ENCODE measurements around the gene ADORA1.
A peak's percentile ranks its signal among the peaks of the same experiment; 100 is the strongest.

Gene ADORA1

GRCh38 chr1:203153989-203154821, 26.7 kb downstream of the ADORA1 start:
- Histone ChIP-seq H3K27ac (ENCODE audit: low read depth, low read length) (peak overlapping the region; percentile 51), H3K36me3 (ENCODE audit: insufficient read depth, low read length) (no peaks in the 10 kb centered on the region), H3K4me1 (ENCODE audit: insufficient read depth, low read length) (peaks cover 53% of the 10 kb centered on the region), H3K9me3 (ENCODE audit: insufficient read depth, low read depth, low read length) (no peaks in the 10 kb centered on the region), H3K27me3 (ENCODE audit: insufficient read depth, low read length) (no peaks in the 10 kb centered on the region), H3K4me3 (ENCODE audit: low read length) (no peak overlapping the region), H3K9ac (ENCODE audit: low read depth, low read length) (no peak overlapping the region)
- 64% methylated on average over 13 of the region's 13 CpGs for WGBS

DNA sequence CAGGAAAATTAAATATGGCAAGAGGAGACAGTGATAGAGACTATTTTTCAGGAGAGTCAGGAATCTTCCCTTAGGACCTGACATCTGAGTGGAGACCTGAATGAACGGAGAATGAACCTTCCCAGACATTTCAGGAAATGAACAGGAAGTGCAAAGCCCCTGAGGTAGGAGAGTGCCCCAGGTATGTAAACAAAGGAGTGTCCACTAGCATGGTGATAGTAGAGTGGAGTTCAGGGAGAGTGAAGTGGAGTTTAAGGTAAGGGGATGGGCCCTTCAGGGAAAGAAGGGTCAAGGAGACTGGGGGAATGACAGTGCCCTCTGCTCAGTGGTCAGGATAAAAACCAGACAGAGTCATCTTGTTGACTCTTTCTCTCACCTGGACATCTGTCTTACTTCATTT, 28.8 kb downstream of the ADORA1 start:
- WGBS: 91% methylated on average over 1 of the region's 1 CpG
- Histone ChIP-seq H3K36me3 (ENCODE audit: insufficient read depth, low read length) (no peaks in the 10 kb centered on the region), H3K27ac (ENCODE audit: low read depth, low read length) (no peak overlapping the region), H3K9ac (ENCODE audit: low read depth, low read length) (no peak overlapping the region), H3K4me1 (ENCODE audit: insufficient read depth, low read length) (peaks cover 38% of the 10 kb centered on the region), H3K27me3 (ENCODE audit: insufficient read depth, low read length) (no peaks in the 10 kb centered on the region), H3K4me3 (ENCODE audit: low read length) (no peak overlapping the region), H3K9me3 (ENCODE audit: insufficient read depth, low read depth, low read length) (no peaks in the 10 kb centered on the region)

DNA sequence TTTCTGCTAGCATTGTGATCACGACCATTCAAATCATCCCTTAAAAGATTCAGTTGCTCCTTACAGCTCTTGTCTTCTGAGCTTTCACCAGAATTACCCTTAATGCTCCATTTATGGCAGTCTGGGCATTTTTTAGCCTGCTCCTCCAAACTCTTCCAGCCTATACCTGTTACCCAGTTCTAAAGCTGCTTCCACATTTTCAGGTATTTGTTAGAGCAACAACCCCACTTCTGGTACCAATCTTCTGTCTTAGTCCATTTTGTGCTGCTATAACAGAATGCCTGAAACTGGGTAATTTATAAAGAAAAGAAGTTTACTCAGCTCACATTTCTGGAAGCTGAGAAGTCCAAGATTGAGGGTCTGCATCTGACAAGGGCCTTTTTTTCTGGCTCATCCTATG, 30.9 kb downstream of the ADORA1 start:
- Histone ChIP-seq H3K9me3 (ENCODE audit: insufficient read depth, low read depth, low read length) (no peaks in the 10 kb centered on the region), H3K36me3 (ENCODE audit: insufficient read depth, low read length) (no peaks in the 10 kb centered on the region), H3K27me3 (ENCODE audit: insufficient read depth, low read length) (no peaks in the 10 kb centered on the region; the same call in 1 of the 2 replicates), H3K27ac (ENCODE audit: low read depth, low read length) (no peak overlapping the region), H3K4me1 (ENCODE audit: insufficient read depth, low read length) (peaks cover 18% of the 10 kb centered on the region), H3K4me3 (ENCODE audit: low read length) (no peak overlapping the region), H3K9ac (ENCODE audit: low read depth, low read length) (no peak overlapping the region)
- 88% methylated on average over 1 of the region's 1 CpG for WGBS

DNA sequence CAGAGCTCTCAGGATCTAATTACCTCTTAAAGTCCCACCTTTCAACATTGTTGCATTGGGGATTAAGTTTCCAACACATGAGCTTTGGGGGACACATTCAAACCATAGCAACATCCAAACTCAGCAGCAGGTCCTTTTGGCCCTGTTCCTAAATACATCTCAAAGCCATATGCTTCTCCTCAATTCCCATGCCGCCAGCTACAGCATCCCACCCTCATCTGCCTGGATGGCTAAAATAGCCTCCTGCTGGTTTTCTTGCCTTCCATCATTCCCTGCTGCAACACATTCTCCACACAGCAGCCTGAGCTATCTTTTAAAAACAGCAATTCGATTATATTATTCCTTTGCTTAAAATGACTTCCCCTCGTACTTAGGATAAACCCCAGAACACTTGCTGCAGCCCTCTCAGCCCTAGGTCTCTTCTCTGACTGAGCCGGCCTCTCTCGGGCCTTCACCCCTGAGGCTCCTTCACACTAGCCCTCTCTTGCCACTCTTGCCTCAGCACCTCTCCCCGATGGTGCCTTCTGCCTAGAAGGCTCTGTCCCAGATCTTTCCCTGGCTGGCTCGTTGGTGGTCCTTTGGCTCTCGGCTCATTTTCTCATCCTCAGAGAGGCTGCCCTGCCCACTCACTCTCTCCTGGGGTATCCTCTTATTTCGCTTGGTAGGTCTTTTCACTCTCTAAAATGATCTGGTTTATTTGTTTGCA, 31.6 kb downstream of the ADORA1 start:
- no peak overlapping the region for H3K4me3 ChIP-seq (ENCODE audit: low read length)
- H3K36me3 ChIP-seq (ENCODE audit: insufficient read depth, low read length): no peaks in the 10 kb centered on the region
- no peak overlapping the region for H3K9ac ChIP-seq (ENCODE audit: low read depth, low read length)
- no peaks in the 10 kb centered on the region for H3K9me3 ChIP-seq (ENCODE audit: insufficient read depth, low read depth, low read length)
- H3K27ac ChIP-seq (ENCODE audit: low read depth, low read length): no peak overlapping the region
- no peaks in the 10 kb centered on the region; the same call in 1 of the 2 replicates for H3K27me3 ChIP-seq (ENCODE audit: insufficient read depth, low read length)
- H3K4me1 ChIP-seq (ENCODE audit: insufficient read depth, low read length): peaks cover 11% of the 10 kb centered on the region; the same call in 1 of the 2 replicates
- 90% methylated on average over 8 of the region's 9 CpGs for WGBS

DNA sequence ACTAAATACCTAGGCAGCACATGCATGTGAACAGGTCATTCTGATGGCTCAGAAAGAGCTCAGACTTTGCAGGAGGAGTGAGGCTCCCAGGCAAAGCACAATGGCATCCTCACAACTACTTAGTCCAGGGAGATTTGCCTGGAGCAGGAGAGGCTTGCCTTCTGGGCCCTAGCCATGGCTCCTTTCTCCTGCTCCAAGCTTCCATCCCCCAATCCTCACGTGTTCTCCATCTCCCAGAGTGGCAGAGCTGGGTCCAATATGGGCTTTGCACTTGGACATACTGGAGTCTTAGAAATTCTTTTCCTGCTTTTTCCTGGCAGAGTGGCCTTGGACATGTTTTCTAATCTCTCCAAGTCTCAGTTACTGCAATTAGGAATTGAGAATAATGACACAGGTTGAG, 32.3 kb downstream of the ADORA1 start:
- WGBS: 81% methylated on average over 1 of the region's 1 CpG
- no peak overlapping the region for H3K27ac ChIP-seq (ENCODE audit: low read depth, low read length)
- H3K27me3 ChIP-seq (ENCODE audit: insufficient read depth, low read length): no peaks in the 10 kb centered on the region; the same call in 1 of the 2 replicates
- H3K36me3 ChIP-seq (ENCODE audit: insufficient read depth, low read length): no peaks in the 10 kb centered on the region
- H3K9ac ChIP-seq (ENCODE audit: low read depth, low read length): no peak overlapping the region
- no peak overlapping the region for H3K4me3 ChIP-seq (ENCODE audit: low read length)
- H3K4me1 ChIP-seq (ENCODE audit: insufficient read depth, low read length): peaks cover 4% of the 10 kb centered on the region; the same call in 1 of the 2 replicates
- H3K9me3 ChIP-seq (ENCODE audit: insufficient read depth, low read depth, low read length): no peaks in the 10 kb centered on the region

- H3K36me3 ChIP-seq (ENCODE audit: insufficient read depth, low read length): no peaks in the 10 kb centered on the region
- H3K4me3 ChIP-seq (ENCODE audit: low read length): no peak overlapping the region
- no peaks in the 10 kb centered on the region for H3K9me3 ChIP-seq (ENCODE audit: insufficient read depth, low read depth, low read length)
- no peak overlapping the region for H3K9ac ChIP-seq (ENCODE audit: low read depth, low read length)
- H3K4me1 ChIP-seq (ENCODE audit: insufficient read depth, low read length): no peaks in the 10 kb centered on the region; the same call in 1 of the 2 replicates
- 92% methylated on average over 6 of the region's 6 CpGs for WGBS
- no peak overlapping the region for H3K27ac ChIP-seq (ENCODE audit: low read depth, low read length)
- H3K27me3 ChIP-seq (ENCODE audit: insufficient read depth, low read length): no peaks in the 10 kb centered on the region; the same call in 1 of the 2 replicates
Measured at GRCh38 chr1:203161175-203161574, 33.6 kb downstream of the ADORA1 start.

GRCh38 chr1:203161703-203162102, 34.2 kb downstream of the ADORA1 start:
- WGBS: 93% methylated on average over 11 of the region's 11 CpGs
- Histone ChIP-seq H3K27ac (ENCODE audit: low read depth, low read length) (no peak overlapping the region), H3K27me3 (ENCODE audit: insufficient read depth, low read length) (no peaks in the 10 kb centered on the region; the same call in 1 of the 2 replicates)

GRCh38 chr1:203162403-203162802, 34.9 kb downstream of the ADORA1 start:
- Histone ChIP-seq H3K4me1 (ENCODE audit: insufficient read depth, low read length) (no peaks in the 10 kb centered on the region), H3K9ac (ENCODE audit: low read depth, low read length) (no peak overlapping the region), H3K27me3 (ENCODE audit: insufficient read depth, low read length) (no peaks in the 10 kb centered on the region; the same call in 1 of the 2 replicates), H3K36me3 (ENCODE audit: insufficient read depth, low read length) (no peaks in the 10 kb centered on the region), H3K4me3 (ENCODE audit: low read length) (no peak overlapping the region), H3K9me3 (ENCODE audit: insufficient read depth, low read depth, low read length) (no peaks in the 10 kb centered on the region), H3K27ac (ENCODE audit: low read depth, low read length) (no peak overlapping the region)
- 88% methylated on average over 1 of the region's 1 CpG for WGBS

More at GRCh38 chr1:203161703-203162102, 34.2 kb downstream of the ADORA1 start:
- Histone ChIP-seq H3K9ac (ENCODE audit: low read depth, low read length) (no peak overlapping the region), H3K9me3 (ENCODE audit: insufficient read depth, low read depth, low read length) (no peaks in the 10 kb centered on the region), H3K36me3 (ENCODE audit: insufficient read depth, low read length) (no peaks in the 10 kb centered on the region), H3K4me3 (ENCODE audit: low read length) (no peak overlapping the region), H3K4me1 (ENCODE audit: insufficient read depth, low read length) (no peaks in the 10 kb centered on the region)

DNA sequence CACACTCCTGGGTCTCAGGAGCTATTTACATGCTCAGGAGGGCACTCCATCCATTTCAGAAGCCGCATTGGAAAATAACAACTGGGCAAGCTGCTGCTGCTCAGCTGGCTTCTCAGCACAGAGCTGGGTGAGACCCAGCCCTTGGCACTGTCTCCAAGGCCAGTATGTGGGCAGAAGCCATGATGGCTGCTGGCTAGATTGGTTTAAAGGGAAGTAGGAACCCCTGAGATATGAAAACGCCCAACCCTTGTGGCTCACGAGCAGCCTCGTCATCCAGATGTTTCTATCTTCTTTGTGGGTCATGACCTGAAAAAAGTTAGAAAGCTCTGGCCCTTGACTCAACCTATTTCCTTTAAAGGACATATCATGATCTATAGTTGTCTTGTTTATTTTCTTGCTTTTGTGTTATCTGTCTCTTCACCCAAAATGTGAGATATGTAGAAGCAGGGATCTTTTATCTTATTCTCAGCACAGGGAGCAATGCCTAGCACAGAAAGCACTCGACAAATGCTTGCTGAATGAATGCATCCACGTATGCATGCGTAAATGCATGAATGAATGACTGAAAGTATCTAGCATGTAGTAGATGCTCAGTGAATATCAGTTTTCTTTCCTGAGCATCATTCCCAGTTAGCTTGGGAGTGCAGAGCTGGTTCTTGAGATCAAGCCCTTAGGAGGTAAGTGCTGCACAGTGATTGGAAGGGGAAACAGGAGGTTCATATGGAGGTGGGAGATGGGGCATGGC, 36.5 kb downstream of the ADORA1 start:
- no peak overlapping the region for H3K27ac ChIP-seq (ENCODE audit: low read depth, low read length)
- no peaks in the 10 kb centered on the region for H3K4me1 ChIP-seq (ENCODE audit: insufficient read depth, low read length)
- H3K4me3 ChIP-seq (ENCODE audit: low read length): no peak overlapping the region
- no peaks in the 10 kb centered on the region for H3K9me3 ChIP-seq (ENCODE audit: insufficient read depth, low read depth, low read length)
- H3K9ac ChIP-seq (ENCODE audit: low read depth, low read length): no peak overlapping the region
- H3K36me3 ChIP-seq (ENCODE audit: insufficient read depth, low read length): no peaks in the 10 kb centered on the region
- H3K27me3 ChIP-seq (ENCODE audit: insufficient read depth, low read length): no peaks in the 10 kb centered on the region; the same call in 1 of the 2 replicates
- 89% methylated on average over 7 of the region's 7 CpGs for WGBS

DNA sequence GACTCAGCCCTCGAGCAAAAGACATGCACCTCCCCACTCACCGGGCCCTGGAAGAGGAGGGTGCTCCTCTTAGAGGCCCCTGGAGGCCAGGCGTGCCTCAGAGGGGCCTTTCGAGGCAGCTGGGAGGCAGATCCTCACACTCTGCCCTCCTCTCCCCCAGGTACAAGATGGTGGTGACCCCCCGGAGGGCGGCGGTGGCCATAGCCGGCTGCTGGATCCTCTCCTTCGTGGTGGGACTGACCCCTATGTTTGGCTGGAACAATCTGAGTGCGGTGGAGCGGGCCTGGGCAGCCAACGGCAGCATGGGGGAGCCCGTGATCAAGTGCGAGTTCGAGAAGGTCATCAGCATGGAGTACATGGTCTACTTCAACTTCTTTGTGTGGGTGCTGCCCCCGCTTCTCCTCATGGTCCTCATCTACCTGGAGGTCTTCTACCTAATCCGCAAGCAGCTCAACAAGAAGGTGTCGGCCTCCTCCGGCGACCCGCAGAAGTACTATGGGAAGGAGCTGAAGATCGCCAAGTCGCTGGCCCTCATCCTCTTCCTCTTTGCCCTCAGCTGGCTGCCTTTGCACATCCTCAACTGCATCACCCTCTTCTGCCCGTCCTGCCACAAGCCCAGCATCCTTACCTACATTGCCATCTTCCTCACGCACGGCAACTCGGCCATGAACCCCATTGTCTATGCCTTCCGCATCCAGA, 37.7 kb downstream of the ADORA1 start:
- no peaks in the 10 kb centered on the region; the same call in 1 of the 2 replicates for H3K27me3 ChIP-seq (ENCODE audit: insufficient read depth, low read length)
- H3K9me3 ChIP-seq (ENCODE audit: insufficient read depth, low read depth, low read length): no peaks in the 10 kb centered on the region
- no peaks in the 10 kb centered on the region for H3K36me3 ChIP-seq (ENCODE audit: insufficient read depth, low read length)
- 93% methylated on average over 28 of the region's 28 CpGs for WGBS
- H3K27ac ChIP-seq (ENCODE audit: low read depth, low read length): no peak overlapping the region
- no peak overlapping the region for H3K9ac ChIP-seq (ENCODE audit: low read depth, low read length)
- H3K4me1 ChIP-seq (ENCODE audit: insufficient read depth, low read length): no peaks in the 10 kb centered on the region
- no peak overlapping the region for H3K4me3 ChIP-seq (ENCODE audit: low read length)

All from HUES64 (cell line).